Activated gamma-delta T cell (primary cell): ENCODE measurements around the gene MIF.
"Not testable (repeated sequence)": the region's sequence is repeated elsewhere in the genome, so short reads cannot be mapped to it uniquely, and the experiment has no call there.

Source experiments
- DNase-seq: peaks from one replicate; lab custom pipeline; 2025; lab: John Stamatoyannopoulos, UW

The MIF gene

GRCh38 chr22:23903328-23903971, 9.3 kb downstream of the MIF start:
- no peak for DNase-seq

DNA sequence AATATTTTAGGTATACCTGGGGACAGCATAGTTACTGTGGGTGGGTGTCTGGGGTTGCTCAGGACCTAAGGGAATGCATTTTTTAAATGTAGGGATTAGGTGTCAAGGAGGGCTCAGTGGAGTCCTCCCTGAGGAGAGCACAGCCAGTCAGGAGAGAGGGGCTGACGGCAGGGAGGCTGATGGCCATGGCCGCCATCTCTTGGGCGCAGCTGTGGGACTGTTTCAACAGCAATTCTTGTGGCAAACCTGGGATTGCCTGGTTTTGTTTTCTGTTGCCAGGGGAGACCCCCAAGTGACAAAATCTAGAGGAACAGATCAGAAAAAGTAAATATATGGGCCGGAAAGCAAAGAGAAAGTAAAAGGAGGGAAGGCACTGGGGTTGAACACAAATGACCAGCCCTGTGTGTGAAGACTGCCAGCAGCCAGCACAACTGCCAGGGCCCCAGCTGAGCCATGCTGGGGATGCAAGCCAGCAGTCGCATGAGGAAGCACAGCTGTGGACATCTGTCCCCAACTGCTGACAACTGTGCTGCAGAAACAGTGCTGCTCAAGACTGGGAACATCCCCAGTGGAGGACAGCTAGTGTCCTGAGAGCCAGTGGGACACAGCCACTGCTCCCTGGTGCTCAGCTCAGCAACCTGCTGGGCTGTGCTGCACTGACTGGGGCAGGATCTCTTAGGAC, 10.5 kb downstream of the MIF start:
- DNase-seq = no peak

GRCh38 chr22:23906641-23907040, 12.5 kb downstream of the MIF start:
- no peak for DNase-seq

DNA sequence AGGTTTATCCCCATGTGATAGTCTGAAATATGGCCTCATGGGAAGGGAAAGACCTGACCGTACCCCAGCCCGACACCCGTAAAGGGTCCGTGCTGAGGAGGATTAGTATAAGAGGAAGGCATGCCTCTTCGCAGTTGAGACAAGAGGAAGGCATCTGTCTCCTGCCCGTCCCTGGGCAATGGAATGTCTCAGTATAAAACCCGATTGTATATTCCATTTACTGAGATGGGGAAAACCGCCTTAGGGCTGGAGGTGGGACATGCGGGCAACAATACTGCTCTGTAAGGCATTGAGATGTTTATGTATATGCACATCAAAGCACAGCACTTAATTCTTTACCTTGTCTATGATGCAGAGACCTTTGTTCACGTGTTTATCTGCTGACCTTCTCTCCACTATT, 13.2 kb downstream of the MIF start:
- DNase-seq = not testable (repeated sequence)

DNA sequence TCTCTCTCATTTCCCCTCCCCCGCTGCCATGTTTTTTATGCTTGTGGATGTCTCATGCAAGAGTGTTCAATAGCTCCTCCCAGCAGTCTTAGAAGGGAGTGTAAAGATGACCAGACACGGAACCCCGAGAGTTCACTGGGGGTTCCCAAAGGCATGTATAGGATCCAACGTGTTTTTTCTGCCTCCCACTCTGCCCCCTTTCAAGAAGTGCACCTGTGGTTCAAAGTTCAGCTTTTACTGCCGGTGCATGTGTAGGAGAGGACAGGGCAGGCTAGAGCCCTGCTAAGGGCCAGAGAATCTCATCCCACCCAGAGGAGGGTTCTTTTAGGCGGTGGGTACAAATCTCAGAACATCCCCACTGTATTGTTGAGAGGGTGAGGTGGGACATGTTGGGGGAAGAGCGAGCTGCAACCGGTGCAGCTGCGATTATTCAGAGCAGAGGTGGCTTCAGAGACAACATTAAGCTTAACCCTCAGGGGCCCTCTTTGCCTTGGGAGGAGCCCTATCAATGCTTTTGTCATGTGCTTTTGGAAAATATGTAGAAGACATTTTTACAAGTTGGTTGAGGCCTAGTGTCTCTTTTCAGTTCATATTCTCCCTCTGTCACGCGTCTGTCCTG, 14.5 kb downstream of the MIF start:
- DNase-seq = no peak

DNA sequence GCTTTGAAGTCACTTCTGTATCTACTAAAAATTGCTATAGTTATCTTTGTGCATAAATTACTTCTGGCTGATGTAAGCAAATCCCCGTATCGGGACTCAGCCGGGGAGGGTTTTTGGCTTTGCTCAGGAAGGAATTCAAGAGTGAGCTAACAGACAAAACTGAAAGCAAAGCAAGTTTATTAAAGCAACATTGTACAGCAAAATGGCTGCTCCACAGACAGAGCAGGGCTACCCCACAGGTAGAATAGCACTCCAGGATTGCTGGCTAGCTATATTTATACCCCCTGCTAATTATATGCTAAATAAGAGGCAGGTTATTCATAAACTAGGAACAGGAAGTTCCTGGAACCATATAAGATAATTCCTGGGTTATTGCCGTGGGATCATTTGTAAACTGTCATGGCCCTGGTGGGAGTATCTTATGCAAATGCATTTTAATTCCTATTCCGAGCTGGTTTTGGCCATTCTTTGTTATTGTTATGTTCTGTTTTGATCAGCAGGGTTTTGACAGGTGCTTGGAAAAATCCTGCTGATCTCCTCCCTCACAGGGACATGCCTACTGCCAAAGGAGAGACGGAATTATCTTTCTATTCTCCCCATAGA, 15.2 kb downstream of the MIF start:
- no peak for DNase-seq

DNA sequence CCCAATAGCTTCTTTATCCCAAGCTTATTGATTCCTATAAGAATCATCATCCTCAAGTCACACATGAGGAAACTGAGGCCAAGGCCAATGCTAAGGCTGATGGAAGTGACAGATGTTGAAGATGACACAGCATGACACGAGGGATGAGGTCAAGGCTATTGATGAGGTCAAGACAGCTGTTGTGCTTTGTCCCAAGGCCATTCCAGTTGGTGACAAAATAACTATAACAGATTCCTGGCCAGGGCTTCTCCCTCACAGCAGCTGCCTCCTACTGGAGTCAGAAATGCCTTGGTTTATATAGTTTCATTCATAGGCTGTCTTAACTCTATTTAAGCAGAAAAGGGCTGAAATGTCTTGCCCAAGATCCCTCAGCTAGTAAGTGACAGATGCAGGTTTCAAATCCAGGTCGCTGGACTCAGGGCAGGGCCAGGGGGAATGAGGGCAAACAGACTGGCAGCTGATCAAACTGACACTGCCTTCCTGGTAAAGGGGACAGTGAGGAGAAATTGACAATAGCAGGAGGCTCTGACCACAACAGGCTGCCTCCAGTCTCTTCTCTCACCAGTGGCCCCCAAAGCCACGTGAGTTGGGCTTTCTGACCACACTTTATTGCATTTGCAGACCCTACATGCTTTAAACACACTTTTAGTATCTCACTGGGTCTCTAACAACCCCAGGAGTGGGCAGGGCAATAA, 16.5 kb downstream of the MIF start:
- no peak for DNase-seq

- DNase-seq = no peak
Observed at GRCh38 chr22:23911318-23911980, 17.3 kb downstream of the MIF start.

DNA sequence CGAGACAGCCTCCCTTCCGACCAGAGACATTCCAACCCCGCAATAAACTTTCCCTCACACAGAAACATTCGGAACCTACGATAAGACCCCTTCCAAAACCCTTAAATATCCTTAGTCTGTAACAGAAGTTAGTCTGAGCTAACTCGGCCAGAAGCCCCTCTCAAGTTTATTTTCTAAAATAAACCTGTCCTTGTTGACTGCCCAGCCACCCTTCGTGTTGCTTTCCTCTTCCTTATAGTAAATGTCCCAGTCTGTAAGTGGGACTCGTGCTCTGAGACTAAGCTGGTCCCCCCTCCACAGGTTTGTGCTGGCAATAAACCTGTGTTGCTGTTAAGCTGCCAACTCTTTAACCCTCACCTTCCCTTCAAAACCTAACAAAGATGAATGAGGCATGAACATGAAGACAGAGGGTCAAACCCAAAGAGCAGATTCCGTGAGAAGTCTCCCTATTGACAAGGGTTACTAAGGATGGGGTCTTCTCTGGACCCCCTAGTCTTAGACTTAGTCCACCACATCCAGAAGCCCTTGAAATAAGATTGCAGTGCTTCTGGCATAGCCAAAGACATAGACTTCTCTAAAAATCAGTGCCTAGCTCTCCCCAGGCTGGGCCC, 18.2 kb downstream of the MIF start:
- no peak for DNase-seq

- no peak for DNase-seq
Observed at GRCh38 chr22:23913306-23913660, 19.1 kb downstream of the MIF start.

- DNase-seq = peak; percentile 94
Observed at GRCh38 chr22:23913661-23914353, 19.6 kb downstream of the MIF start.

DNA sequence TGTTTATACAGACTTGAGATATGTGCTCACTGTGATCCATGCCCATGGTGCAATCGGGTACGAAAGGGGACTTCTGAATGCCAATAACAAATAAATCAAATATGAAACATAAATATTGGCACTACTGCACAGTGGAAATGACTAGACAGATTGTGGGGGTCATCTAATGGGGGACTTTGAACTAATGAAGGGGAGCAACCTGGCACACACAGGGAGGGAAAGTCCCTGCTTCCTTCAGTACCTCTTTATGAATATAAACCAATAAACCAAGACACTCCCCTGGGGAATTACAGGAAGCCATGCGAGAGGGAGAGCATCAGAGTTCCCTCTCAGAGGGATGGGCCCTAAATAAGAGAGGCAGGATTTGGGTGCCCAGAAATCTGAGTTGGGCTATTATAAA, 21.1 kb downstream of the MIF start:
- no peak for DNase-seq

DNA sequence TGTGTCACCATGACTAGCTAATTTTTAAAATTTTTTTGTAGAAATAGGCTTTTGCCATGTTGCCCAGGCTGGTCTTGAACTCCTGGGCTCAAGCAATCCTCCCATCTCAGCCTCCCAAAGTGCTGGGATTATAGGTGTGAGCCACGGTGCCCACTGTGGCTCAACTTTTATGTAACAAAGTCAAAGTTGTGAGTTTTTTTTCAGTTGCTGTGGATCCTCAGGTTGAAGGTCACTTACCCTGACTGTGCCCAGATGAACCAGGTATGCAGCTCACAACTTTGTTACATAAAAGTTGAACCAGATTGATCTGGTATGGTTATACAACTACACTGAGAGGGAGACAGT, 26.1 kb downstream of the MIF start:
- not testable (repeated sequence) for DNase-seq

GRCh38 chr22:23921586-23922201, 27.5 kb downstream of the MIF start:
- not testable (repeated sequence) for DNase-seq

- no peak for DNase-seq
Observed at GRCh38 chr22:23922921-23923320, 28.7 kb downstream of the MIF start.

DNA sequence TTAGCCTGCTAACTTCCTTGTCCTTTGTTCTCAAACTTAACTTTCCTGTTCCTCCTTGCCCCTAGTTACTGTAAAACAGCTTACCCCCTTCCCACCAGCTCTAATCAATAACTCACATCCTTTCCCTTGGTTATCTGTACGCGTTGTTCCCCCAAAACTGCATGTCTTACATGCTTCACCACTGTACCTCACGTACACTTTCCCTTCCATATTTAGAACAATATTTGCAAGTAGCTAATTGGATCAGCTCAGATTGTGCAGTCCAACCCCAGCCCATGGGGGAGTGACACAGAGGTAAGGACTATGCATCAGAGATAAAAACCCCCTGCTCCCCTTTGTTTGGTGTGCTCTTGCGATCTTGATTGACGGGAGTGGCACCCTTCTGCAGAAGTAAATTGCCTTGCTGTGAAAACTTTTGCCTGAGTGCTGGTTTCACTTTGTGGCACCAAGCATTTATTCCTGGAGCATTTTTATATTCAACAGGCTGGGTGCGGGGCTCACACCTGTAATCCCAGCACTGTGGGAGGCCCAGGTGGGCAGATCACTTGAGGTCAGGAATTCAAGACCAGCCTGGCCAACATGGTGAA, 30.9 kb downstream of the MIF start:
- no peak for DNase-seq

DNA sequence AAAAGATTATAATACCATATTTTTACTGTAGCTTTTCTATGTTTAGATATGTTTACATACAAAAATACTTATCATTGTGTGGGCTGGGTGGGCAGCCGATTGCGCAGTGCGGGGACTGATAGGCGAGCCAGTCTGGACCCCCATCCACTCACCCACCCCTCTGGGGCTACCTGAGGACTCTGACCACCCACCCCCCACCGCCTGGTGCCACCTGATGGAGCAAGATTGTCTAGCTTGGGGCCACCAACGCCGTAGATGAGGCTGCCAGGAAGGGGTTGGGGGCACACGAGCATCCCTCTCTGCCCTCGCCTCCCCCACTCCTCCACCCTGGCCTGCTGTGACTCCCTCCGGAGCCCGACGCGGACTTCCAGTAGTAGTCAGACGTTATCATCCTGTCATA, 32.4 kb downstream of the MIF start:
- no peak for DNase-seq

DNA sequence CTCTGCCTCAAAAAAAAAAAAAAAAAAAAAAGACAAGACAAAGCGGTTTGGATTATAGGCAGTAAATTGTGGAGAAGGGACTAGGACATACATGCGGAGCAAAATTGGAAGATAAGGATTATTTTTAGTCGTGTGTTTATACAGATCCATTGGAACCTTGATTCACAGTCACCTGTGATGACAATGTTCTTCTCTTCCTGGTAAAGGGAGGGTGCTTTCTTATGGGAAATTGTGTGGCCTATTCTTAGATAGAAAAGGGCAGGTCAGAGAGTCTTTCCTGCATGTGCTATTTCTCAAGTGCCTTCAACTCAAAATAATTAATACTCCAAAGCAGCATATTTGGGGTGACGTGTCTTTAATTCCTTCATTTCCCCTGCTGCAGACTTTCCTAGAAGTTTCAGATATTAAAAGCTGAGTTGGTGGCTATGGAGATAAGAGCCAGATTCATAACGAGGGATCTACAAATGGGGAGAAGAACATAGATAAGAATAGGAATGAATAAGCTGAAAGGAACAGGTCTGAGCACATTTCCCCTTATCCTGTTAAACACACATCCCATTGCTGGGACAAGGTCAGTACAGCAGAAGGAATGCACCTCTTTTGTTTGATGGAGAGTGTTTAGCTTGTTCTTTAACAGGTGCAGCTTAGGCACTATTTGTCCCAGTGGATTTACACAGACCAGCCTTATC, 44.3 kb downstream of the MIF start:
- no peak for DNase-seq

DNA sequence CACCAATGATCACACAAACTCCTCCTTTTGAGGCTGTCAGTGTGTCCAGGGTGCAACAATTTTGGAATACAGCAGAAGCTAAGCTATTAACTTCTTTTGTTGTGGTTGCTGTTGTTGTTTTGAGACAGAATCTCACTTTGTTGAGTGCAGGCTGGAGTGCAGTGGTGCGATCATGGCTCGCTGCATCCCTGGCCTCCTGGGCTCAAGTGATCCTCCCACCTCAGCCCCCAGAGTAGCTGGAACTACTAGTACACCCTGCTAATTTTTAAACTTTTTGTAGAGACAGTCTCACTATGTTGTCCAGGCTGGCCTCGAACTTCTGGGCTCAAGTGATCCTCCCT, 44.8 kb downstream of the MIF start:
- DNase-seq = no peak

DNA sequence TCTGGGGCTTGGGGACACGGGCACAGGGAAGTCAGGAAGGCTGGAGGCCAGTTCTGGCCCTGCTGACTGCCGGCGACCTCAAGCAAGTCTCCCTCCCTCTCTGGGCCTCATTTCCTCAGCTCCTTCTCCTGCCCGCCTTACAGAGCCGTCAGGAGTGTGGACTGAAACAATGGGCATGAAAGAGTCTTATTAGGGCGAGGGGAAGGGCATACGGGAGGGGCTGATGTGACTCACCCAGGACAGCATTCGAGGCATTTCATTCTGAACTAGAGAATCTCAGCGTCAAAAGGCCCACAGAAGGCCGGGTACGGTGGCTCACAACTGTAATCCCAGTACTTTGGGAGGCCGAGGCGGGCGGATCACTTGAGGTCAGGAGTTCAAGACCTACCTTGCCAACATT, 46.0 kb downstream of the MIF start:
- not testable (repeated sequence) for DNase-seq
